ENCODE results near the gene FKBP7.

GRCh38 chr2:178477443-178478129, 814 bp downstream of the FKBP7 start:
- TF ChIP-seq CTCF (IDR thresholded peaks at IDR 0.05) (no peak), POLR2AphosphoS5 (IDR thresholded peaks at IDR 0.05) (no peak), POLR2A (IDR thresholded peaks at IDR 0.05) (no peak), EP300 (IDR thresholded peaks at IDR 0.05) (no peak)
